ENCODE results near the gene TMEM187. TPM values are rescaled to one million over a fixed set of nuclear protein-coding genes. Genes with fewer than 3 reads are reported as not detected.

Gene TMEM187
- total and polyA plus RNA-seq, 2 of the 4 experiments (the other 2 are of a cell fraction): 3.4 to 6.2 TPM

- H3K9ac ChIP-seq (ENCODE audit: low read depth, low read length): no peak overlapping the region
- 0 out of 2 replicates have a peak, but pooled peaks cover 4% of the 10 kb centered on the region for H3K9me1 ChIP-seq (ENCODE audit: insufficient read depth, low read length)
- no peak overlapping the region for H3K18ac ChIP-seq (ENCODE audit: low read depth, low read length)
- dilution Hi-C loops (cut with HindIII; ENCODE audit: low sequenced_read_pairs, unreplicated experiment): no loop called here
- no peak overlapping the region for H3K23ac ChIP-seq (ENCODE audit: low read depth, low read length)
- no peaks in the 10 kb centered on the region for H3K9me3 ChIP-seq (ENCODE audit: control insufficient read depth, insufficient read depth, low read length)
- DNase-seq (no peak), ATAC-seq (ENCODE audit: low read depth) (no peak)
- H3K27ac ChIP-seq (ENCODE audit: insufficient read depth, low read length): no peak overlapping the region
- H2BK15ac ChIP-seq (ENCODE audit: low read depth, low read length): no peak overlapping the region
- H3K79me1 ChIP-seq (ENCODE audit: low read depth in 1 of 2, low read length in 2 of 2): no peaks in the 10 kb centered on the region
- no peak overlapping the region for H2AK9ac ChIP-seq (replicated peaks; ENCODE audit: low read depth, low read length, poor library complexity)
- H3K36me3 ChIP-seq (ENCODE audit: control insufficient read depth, insufficient read depth, low read length): no peaks in the 10 kb centered on the region; the same call in 1 of the 2 replicates
- no peak for TF ChIP-seq ELK1 (IDR thresholded peaks at IDR 0.05; ENCODE audit: borderline replicate concordance, low read depth, low read length)
- no peak for TF ChIP-seq MAFK (IDR thresholded peaks at IDR 0.05; ENCODE audit: low read depth, low read length)
- no peak for TF ChIP-seq SMC3 (IDR thresholded peaks at IDR 0.05; ENCODE audit: low read depth, low read length)
- no peak for TF ChIP-seq RFX5 (IDR thresholded peaks at IDR 0.05; ENCODE audit: low read depth, low read length)
- TF ChIP-seq NFE2L2 (IDR thresholded peaks at IDR 0.05; ENCODE audit: low read depth, low read length): no peak
- no peak for TF ChIP-seq CTCF (conservative IDR thresholded peaks at IDR 0.05; ENCODE audit: low read depth, low read length)
- TF ChIP-seq MXI1 (IDR thresholded peaks at IDR 0.05; ENCODE audit: borderline replicate concordance, low read depth, low read length): no peak
- no peak overlapping the region for H3K4ac ChIP-seq (ENCODE audit: low read depth, low read length)
- no peak overlapping the region for H4K91ac ChIP-seq (ENCODE audit: insufficient read depth, low read depth, low read length)
- no peaks in the 10 kb centered on the region for H4K20me1 ChIP-seq (ENCODE audit: insufficient read depth, low read length)
- no peak overlapping the region for H2BK5ac ChIP-seq (ENCODE audit: low read depth, low read length, poor library complexity, severe bottlenecking)
- no peak overlapping the region for H3K4me3 ChIP-seq (ENCODE audit: insufficient read depth, low read depth, low read length)
- no peaks in the 10 kb centered on the region for H3K27me3 ChIP-seq (ENCODE audit: control insufficient read depth, insufficient read depth, low read length)
- no peak overlapping the region for H3K56ac ChIP-seq (ENCODE audit: extremely low read depth, insufficient read depth, low read length)
- no peak overlapping the region for H4K8ac ChIP-seq (ENCODE audit: low read depth in 2 of 2, low read length in 2 of 2)
- no peak overlapping the region for H2AK5ac ChIP-seq (ENCODE audit: low read depth, low read length)
- ChIA-PET POLR2A (ENCODE audit: unreplicated experiment) (no interaction called here), CTCF (no interaction called here)
- H4K5ac ChIP-seq (ENCODE audit: low read depth, low read length): no peak overlapping the region
- peaks cover 2% of the 10 kb centered on the region for H3K4me1 ChIP-seq (ENCODE audit: control insufficient read depth, insufficient read depth, low read length)
- intact Hi-C loops (cut with micrococcal nuclease): no loop called here
- H2AFZ ChIP-seq (replicated peaks; ENCODE audit: low read length, poor library complexity): no peak overlapping the region
- H2BK20ac ChIP-seq (ENCODE audit: low read depth, low read length): no peak overlapping the region
- BruUV-seq (replicated peaks): no TSS peak
- no peak overlapping the region for H2BK120ac ChIP-seq (ENCODE audit: low read depth, low read length)
- no peak overlapping the region for H3K4me2 ChIP-seq (ENCODE audit: low read depth, low read length)
- 100% methylated on average over 1 of the region's 11 CpGs; no CpG with 5 or more reads in 1 of the 2 experiments for WGBS, 2 experiments (ENCODE audit: extremely low coverage in 2 of 2, insufficient read length in 1 of 2)
- in situ Hi-C loops (cut with MboI; ENCODE audit: low sequenced_read_pairs): no loop called here
- H3K14ac ChIP-seq (replicated peaks; ENCODE audit: low read depth, low read length): no peak overlapping the region
Observed at GRCh38 chrX:154004315-154004714, 31.8 kb downstream of the TMEM187 start.

Measured in IMR-90 (cell line).